Neural crest cell (in vitro differentiated cells): ENCODE data around the gene CORO7. TPM values are rescaled to one million over a fixed set of nuclear protein-coding genes. Genes with fewer than 3 reads are reported as not detected.

ENCODE experiments used
- DNase-seq: peaks from one replicate; pipeline ENCODE4 v3.0.0; 2021; ENCODE audit warnings: low read depth, mixed read lengths, low spot score
- H3K27ac Mint-ChIP-seq: one replicate; pipeline ENCODE4 v1.8.0; 2021; ENCODE audit warnings: mild to moderate bottlenecking, mixed read lengths; ENCODE audit not compliant: unreplicated experiment
- H3K27me3 Mint-ChIP-seq: 2 replicates; pipeline ENCODE4 v1.8.0; 2021; ENCODE audit warnings: low read depth, mild to moderate bottlenecking, mixed read lengths
- H3K36me3 Mint-ChIP-seq: 2 replicates; pipeline ENCODE4 v1.8.0; 2021; ENCODE audit warnings: low read depth, mild to moderate bottlenecking, mixed read lengths
- H3K4me1 Mint-ChIP-seq: 2 replicates; pipeline ENCODE4 v1.8.0; 2021; ENCODE audit warnings: mixed read lengths
- H3K4me3 Mint-ChIP-seq: one replicate; pipeline ENCODE4 v1.8.0; 2021; ENCODE audit warnings: mild to moderate bottlenecking, mixed read lengths
- H3K9me3 Mint-ChIP-seq: 2 replicates; pipeline ENCODE4 v1.8.0; 2021; ENCODE audit warnings: mixed read lengths
- CTCF ChIP-seq: fragments of 200-600 bp; sonication (generic); conservative IDR thresholded peaks from 2 replicates; pipeline ENCODE4 v1.5.0; 2021; ENCODE audit warnings: antibody characterized with exemption, mild to moderate bottlenecking
- total RNA-seq: library from RNA; stranded (reverse); gene quantifications from 2 replicates; pipeline ENCODE4 v1.2.1, GENCODE V29; 2021

CORO7 gene
- total RNA-seq, 1 donor from 2014 or later: 43.2 TPM

GRCh38 chr16:4403133-4403949, 13.1 kb downstream of the CORO7 start:
- Mint-ChIP-seq H3K27ac (no peak overlapping the region), H3K36me3 (no peaks in the 10 kb centered on the region), H3K4me1 (peaks cover 5% of the 10 kb centered on the region), H3K27me3 (no peaks in the 10 kb centered on the region), H3K9me3 (no peaks in the 10 kb centered on the region), H3K4me3 (no peak overlapping the region)
- DNase-seq: no peak
- TF ChIP-seq CTCF: no peak

- Mint-ChIP-seq H3K27ac (no peak overlapping the region), H3K4me1 (peaks cover 5% of the 10 kb centered on the region), H3K27me3 (no peaks in the 10 kb centered on the region), H3K36me3 (no peaks in the 10 kb centered on the region), H3K4me3 (no peak overlapping the region), H3K9me3 (no peaks in the 10 kb centered on the region)
- peak; percentile 94 for DNase-seq
- TF ChIP-seq CTCF: peak; percentile 94
Measured at GRCh38 chr16:4402439-4403132, 13.8 kb downstream of the CORO7 start.

DNA sequence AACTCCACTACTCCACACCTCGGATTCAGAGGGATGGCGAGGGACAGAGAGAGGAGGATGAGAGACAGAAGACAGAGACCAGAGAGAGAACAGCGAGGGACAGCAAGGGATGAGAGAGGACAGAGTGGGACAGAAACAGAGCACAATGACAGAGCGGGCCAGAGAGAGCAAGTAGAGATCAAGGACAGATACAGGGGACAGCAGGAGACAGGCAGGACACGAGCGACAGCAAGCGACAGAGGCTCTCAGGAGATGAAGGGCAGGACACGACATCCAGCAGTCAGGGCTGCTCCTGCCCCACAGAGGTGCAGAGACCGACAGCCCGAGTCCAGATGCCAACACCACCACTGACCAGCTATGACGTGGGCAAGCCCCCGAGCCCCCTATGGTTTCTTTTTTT, 14.9 kb downstream of the CORO7 start:
- Mint-ChIP-seq H3K36me3 (no peaks in the 10 kb centered on the region), H3K27ac (peak overlapping the region; percentile 43), H3K9me3 (no peaks in the 10 kb centered on the region), H3K27me3 (no peaks in the 10 kb centered on the region), H3K4me1 (peaks cover 5% of the 10 kb centered on the region), H3K4me3 (no peak overlapping the region)
- TF ChIP-seq CTCF: no peak
- no peak for DNase-seq

GRCh38 chr16:4401094-4401501, 15.3 kb downstream of the CORO7 start:
- Mint-ChIP-seq H3K27ac (no peak overlapping the region), H3K9me3 (no peaks in the 10 kb centered on the region), H3K36me3 (no peaks in the 10 kb centered on the region), H3K4me3 (no peak overlapping the region), H3K27me3 (no peaks in the 10 kb centered on the region), H3K4me1 (peaks cover 5% of the 10 kb centered on the region)
- no peak for DNase-seq
- no peak for TF ChIP-seq CTCF

GRCh38 chr16:4399001-4399730, 17.2 kb downstream of the CORO7 start:
- DNase-seq: no peak
- Mint-ChIP-seq H3K27me3 (no peaks in the 10 kb centered on the region), H3K4me3 (no peak overlapping the region), H3K9me3 (no peaks in the 10 kb centered on the region), H3K4me1 (no peaks in the 10 kb centered on the region), H3K27ac (peak overlapping the region; percentile 32), H3K36me3 (no peaks in the 10 kb centered on the region)
- TF ChIP-seq CTCF: no peak
